Keratinocyte (primary cell): ENCODE measurements around the gene RASGRP3.

ENCODE experiments used
- CTCF ChIP-seq, 3 experiments: IDR thresholded peaks in 1 of 3; conservative IDR thresholded peaks in 1 of 3; optimal IDR thresholded peaks in 1 of 3; 2 replicates in 2 of 3; 3 replicates in 1 of 3; pipeline versions ENCODE3 to v1.5.1; 2011; ENCODE audit warnings: low read length in 3 of 3, mild to moderate bottlenecking in 3 of 3, moderate library complexity in 2 of 3, control low read depth in 1 of 3, inconsistent platforms in 1 of 3; ENCODE audit not compliant: insufficient read depth in 2 of 3; ENCODE audit errors: extremely low read depth in 1 of 3
- EZH2 ChIP-seq: IDR thresholded peaks from one replicate; pipeline ENCODE4 v1.6.1; 2012; ENCODE audit warnings: inconsistent platforms, mild to moderate bottlenecking, low read length, moderate library complexity

GRCh38 chr2:33599943-33600192 is 123.4 kb downstream of the RASGRP3 start:
- no peak for TF ChIP-seq EZH2
- no peak for TF ChIP-seq CTCF (optimal IDR thresholded peaks at IDR 0.05 in 1 of 3, IDR thresholded peaks at IDR 0.05 in 1 of 3, conservative IDR thresholded peaks at IDR 0.05 in 1 of 3; ENCODE audit: extremely low read depth in 1 of 3, insufficient read depth in 2 of 3, low read length in 3 of 3)
